Stimulated activated CD4-positive, alpha-beta T cell treated with anti-CD3 and anti-CD28 coated beads, TNF-alpha, amount 100 ng/mL, for 4 hours (primary cell): ENCODE measurements around the gene AIG1.
A peak's percentile ranks its signal among the peaks of the same experiment; 100 is the strongest.
"Not testable (repeated sequence)": the region's sequence is repeated elsewhere in the genome, so short reads cannot be mapped to it uniquely, and the experiment has no call there.

ENCODE experiments used
- DNase-seq, 3 experiments: peaks; one replicate each; pipeline ENCODE4 v3.0.0-alpha.2; 2020; ENCODE audit warnings: low read depth in 3 of 3

AIG1 gene

DNA sequence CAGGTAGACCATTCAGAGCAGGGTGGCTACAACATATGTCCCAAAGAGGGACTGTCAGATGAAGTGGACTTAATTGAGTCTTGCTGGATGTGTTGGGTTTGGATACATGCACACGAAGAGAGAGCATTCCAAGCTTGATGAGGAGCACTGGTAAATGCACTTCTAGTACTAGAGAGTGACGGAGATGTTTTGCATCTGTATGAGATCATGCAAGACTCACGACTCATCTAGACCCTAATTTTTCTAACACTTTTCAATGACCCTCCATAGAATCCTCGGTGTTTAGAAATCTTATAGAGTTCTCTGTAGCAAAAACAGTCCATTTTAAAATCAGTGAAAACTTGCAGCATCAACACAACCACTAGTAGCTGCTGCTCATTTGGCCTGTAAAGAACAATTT, 4.8 kb upstream of the AIG1 start:
- no peak for DNase-seq

DNA sequence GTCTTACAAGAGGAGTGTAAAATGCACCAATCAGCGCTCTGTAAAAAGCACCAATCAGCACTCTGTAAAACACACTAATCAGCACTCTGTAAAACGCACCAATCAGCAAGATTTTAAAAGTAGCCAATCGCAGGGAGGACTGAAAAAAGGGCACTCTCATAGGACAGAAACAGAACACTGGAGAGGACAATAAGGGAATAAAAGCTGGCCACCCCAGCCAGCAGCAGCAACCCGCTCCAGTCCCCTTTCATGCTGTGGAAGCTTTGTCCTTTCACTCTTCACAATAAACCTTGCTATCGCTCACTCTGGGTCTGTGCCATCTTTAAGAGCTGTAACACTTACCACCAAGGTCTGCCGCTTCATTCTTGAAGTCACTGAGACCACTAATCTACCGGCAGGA, 1.7 kb upstream of the AIG1 start:
- DNase-seq, result no peak

DNA sequence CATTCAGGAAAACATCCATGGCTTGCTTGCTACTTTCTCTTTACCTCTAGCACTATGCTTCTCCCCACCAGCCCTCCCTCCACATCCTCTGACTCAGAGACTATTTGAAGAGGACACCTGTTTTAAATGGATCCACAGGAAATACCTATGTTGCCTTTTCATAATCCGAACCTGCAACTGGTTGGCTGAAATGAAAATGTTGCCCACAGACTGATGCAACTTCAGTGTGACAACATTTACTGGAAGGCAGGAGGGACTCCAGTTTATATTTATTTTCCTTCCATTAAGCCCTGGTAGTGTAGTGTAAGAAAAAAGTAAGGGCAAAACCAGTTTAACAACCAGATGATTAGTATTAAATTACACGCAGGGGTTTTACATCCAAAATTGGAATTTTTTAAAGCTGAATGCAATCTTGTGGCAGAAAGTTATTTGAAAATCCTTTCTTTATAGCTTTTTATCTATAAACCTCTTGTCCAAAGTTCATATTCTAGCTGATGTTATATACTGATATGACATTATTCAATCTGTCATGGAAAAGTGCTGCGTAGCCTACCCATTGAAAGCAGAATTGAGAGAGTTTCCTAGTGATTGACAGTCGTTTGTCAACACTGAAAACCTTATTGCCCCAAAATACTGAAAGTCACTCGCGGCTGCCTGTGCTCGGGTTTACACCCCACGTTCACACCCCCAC, 881 bp upstream of the AIG1 start:
- peak in 1 of 3 experiments; percentile 20 for DNase-seq

DNA sequence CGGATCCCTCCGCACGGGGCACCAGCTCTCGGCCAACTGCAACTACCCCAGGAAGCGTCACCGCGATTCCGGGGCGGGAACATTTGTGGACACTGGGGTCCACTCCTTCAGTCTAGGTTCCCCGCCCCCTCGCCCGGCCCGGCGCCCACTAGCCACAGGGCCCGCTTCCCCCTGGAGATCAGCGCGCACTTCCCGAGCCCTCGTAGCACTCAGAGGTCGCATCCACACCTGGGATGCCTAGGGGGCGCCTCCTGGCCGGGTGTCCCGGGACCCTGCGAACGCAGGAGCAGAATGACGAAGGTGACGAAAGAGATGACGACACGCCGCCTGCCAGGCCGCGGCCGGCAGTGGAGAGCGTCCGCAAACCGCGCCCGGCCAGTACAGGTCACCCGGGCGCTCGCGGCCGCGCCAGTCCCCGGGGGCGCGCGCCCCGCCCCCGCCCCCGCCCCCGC, 309 bp upstream of the AIG1 start:
- DNase-seq, result peak; percentile 35 to 55 (median 54)

DNA sequence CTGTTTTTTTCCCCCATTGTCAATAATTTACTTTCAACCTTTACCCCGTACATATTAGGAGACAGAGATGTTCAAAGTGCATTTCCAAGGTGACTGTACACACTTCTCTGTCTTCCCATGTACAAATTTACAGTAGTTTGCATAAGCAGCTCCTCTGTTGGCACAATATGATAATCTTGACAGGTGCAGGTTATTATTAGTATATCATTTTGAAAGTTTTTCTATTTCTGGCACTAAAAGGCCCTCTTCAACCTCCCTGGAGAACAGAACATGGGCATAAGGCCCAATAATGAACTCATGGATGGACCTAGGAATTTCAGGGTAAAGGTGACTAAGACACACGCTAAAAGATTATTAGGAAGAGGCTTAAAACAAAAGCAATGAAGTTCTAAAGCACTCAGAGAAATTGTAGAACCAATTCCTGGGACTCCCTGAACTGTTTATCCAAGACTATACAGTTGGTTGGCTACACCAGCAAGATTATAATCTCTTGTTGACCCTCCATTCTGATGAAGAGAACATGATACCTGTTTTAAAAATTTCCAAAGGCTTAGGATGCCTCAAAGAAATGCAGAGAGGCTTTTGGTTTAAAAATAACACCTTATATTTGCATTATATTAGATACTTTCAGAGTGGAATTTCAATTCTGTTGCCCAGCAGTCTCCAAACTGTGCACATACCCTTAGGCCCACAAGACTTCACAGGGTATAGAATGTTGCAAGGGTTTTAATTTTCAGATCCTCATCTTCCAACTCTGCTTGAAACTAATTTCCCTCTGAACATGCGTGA, 1.1 kb downstream of the AIG1 start:
- no peak for DNase-seq

DNA sequence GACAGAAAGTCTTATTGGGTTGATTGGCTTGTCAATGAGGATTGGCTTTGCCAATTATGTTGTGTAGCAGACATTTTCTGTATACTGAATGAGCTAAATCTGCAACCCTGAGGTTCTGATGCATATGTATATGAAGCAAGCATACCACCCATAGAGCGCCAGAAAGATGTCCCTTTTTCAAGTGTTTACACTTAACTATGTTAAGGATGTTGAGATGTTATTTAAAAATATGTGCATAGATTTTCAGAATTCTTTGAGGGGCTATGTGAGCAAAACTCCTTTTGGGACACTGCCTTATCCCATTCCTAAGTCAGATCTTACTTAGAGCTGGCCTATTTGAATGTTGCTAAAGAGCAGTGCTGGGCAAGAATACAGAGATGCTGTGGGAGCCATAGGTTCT, 1.9 kb downstream of the AIG1 start:
- DNase-seq, result no peak

DNA sequence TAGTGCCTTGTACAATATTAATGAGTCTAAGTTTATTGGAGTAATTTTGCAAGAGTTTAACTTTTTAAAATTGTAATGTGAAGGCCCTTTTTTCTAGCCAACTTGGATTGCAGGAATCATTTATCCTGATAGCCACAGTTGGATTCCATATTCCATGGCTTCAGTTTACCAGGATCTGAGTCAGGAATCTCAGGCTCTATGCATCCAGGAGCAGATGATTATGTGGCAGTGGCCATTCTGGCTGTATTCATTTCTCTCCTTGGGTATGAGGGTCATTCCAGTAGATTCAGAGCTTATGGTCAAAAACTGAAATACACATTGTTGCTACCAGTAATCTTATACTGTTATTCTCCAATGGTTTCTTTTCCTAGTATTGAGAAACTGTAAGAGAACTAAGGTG, 2.9 kb downstream of the AIG1 start:
- DNase-seq, result no peak

DNA sequence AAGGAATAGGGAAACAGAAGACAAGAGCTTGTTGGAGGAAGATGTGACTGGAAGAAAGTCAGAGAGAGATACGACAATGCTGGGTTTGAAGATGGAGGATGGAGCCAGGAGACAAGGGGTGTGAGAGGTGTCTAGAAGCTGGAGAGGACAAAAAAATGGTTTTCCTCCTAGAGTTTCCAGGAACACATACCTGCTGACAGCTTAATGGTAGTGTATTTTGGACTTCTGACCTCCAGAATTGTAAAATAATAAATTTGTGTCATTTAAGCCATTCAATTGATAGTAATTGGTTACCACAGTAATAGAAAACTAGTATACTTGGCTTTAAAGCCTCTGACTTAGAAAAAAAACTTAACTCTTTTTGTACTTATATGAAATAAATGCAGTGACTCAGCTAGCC, 3.6 kb downstream of the AIG1 start:
- DNase-seq, result no peak

DNA sequence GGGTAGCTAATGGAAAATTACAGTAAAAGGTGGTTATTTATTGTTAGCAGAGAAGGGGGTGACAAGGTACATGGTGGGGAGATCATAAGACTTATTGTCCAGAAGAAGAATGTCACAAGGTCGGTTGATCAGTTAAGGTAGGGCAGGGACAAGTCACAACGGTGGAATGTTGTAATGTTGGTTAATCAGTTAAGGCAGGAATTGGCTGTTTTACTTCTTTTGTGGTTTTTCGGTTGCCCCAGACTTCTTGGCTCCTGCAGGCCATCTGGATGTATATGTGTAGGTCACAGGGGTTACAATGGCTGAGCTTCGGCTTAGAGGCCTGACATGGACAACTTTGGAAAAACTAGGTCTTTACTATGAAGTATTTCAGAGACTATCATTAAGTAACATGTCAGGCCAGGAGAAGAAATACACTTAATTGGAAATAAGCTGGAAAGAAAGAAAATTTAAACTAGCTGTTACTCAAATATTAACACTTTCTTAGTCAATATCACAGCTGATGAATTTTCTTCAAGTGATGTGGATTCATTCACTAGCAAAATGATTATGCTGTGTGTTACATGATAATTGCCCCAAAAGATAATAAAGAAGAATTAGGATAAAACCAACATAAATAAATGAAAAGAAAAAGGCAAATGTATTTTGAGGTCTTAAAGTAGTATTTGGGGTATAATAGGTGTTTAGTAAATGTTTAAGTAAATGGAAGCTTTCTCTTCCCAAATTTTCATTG, 4.4 kb downstream of the AIG1 start:
- DNase-seq, result no peak

DNA sequence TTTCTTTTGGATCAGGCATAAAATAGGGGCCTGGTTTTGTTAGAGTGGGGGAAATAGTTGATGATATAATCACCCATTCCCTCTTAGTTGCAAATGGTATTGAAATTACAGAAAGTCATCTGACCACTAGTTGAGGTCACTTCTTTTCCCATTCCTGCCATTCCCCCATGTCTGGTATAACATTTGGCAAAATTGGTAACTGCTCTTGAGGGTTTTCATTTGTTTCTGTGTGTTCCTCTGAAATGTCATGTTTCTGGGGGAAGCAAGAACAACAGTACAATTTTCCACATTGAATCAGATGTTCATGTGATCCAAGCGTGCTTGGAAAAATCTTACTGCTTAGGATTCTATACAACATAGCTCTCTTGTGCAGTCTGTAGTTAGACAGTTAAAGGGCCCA, 7.3 kb downstream of the AIG1 start:
- DNase-seq, result no peak

DNA sequence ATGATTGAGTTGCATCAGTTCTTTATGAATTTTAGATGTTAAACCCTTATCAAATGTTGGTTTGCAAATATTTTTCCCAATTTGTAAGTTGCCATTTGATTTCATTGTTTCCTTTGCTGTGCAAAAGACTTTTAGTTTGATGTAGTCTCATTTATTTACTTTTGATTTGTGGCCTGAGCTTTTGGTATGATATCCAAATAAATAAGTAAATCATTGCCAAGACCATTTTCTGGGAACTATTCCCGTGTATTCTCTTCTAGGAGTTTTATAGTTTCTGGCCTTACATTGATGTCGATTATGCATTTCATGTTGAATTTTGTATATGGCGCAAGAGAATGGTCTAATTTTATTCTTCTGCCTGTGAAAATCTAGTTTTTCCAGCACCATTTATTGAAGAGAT, 13.4 kb downstream of the AIG1 start:
- DNase-seq, result no peak

DNA sequence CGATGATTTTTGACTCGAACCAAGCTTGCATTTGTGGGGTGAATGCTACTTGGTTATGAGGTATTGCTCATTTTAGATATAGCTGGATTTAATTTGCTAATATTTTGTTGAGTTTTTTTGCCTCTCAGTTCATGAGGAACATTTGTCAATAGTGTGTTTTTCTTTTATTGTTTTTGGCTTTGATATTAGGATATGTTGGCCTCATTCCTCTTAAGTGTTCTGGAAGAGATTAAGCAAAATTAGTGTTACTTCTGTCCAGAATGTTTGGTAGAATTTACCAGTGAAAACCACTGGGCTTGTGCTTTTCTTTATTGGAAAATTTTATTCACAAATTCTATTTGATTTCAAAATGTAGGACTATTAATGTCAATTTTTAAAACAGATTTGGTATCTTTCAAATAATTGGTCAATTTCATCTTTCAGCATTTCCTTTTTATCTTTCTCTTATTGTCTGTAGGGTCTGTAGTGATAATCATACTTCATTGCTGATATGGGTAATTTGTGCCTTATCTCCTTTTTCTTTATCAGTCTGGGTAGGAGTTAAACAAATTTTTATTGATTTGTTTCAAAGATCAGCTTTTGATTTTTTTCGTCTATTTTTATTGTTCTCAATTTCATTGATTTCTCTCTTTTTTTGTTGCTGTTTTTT, 14.1 kb downstream of the AIG1 start:
- no peak for DNase-seq

DNA sequence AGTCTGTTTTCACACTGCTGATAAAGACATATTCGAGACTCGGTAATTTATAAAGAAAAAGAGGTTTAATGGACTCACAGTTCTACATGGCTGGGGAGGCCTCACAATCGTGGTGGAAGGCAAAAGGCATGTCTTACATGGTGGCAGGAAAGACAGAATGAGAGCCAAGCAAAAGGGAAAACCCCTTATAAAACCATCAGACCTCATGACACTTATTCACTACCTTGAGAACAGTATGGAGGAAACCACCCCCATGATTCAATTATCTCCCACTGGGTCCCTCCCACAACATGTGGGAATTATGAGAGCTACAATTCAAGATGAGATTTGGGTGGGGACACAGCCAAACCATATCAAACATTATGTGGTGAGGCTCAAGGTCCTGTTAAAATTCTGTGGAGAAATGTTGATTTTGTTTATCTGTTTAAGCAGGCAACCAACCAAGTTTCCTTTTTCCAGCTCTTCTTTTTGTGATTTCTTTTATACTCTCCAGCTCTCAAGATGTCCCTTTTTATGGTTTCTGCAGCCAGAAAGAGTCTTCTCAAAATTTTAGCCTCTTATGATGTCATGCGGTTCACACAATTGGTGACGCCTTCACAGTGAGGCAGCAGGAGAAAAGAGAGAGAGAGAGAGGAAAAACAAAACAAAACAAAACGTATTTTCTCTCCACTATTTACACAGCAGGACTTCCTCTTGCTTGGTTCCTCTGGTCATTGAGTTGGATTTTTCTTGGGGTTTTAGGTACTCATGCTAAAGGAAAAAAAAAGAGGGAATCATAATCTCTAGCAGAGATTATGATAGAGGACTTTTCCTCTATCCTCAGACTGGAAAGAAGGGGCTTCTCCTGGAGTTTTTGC, 18.0 kb downstream of the AIG1 start:
- no peak for DNase-seq

DNA sequence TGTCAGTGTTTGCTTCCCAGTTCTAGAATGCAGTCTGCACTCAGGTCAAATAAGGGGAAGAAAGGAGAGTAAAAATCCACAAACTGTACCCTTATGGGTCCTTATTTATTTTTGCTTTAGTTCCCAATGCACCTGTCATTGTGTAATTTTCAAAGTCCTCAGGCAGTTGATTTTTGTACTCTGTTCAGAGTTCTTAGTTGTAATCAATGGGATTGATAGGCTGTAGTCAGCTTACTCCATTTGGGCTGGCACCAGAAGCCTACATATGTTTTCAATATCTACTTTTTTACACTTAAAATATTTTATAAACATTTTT, 18.6 kb downstream of the AIG1 start:
- DNase-seq, result no peak

DNA sequence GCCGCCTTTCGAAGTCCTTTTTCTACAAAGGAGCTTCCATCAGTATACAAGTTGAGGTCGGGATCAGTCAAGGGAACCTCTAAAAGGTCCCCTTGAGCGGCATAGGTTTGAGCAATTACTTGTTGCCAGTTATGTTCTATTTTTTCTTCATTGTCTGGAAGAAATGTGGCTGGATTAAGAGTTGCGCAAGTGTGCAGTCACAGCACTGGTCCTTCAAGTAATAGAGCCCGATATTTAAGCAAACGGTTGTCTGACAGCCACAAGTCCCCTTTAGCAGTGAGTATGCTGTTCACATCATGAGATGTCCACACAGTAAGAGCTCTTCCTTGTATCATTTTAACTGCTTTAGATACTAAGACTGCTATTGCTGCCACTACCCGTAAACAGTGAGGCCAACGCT, 21.6 kb downstream of the AIG1 start:
- DNase-seq, result not testable (repeated sequence)

DNA sequence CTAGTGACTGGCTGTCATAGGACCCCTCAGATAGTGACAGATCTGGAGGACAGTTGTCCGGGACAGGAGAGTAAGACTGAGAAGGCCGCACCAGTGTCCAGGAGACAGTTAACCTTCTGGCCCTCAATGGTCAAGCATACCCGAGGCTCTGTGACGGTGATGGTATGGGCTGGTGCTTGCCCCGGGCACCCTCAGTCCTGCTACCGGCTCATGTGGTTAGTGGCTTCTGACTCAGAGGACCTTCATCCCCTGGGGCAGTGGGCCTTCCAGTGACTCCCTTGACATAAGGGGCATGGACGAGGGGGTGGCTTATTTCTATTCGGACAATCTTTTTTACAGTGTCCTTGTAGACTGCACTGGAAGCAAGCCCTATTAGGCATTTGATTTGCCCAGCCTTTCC, 23.3 kb downstream of the AIG1 start:
- DNase-seq, result not testable (repeated sequence)

DNA sequence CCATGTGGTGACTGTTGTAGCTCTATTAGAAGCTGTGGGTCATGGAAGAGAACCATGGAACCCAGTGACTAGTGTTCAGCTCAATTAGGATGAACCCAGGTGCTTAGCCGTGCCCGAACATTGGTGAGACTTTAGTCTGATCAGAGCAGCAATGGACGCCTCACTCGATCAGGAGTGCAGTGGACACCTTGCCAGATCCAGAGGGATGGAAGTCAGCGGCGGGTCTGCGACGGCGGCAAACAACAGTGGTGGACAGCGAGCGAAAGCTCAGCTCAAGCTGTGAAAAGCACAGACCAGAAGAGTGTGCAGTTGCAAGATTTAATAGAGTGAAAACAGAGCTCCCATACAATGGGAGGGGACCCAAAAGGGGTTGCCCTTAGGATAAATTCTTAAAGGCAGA, 26.6 kb downstream of the AIG1 start:
- DNase-seq, result not testable (repeated sequence)

DNA sequence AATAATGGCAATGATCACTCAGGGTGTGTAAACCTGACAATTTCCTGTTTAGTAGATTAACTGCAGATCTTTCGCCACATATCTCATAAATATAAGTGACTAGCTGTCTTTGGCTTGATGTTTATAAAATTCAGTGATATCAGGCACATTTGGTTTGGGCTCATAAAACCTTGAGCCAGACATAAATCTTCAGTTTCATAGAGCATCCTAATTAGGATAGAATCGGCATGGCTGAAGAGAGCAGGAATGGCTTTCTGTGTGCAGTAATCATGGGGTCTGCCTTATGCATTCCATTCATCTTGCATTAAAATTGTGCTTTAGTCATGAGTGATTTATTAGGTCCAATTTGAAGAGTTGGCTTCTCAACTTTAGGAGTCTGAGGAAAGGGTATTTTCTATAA, 27.2 kb downstream of the AIG1 start:
- no peak for DNase-seq

DNA sequence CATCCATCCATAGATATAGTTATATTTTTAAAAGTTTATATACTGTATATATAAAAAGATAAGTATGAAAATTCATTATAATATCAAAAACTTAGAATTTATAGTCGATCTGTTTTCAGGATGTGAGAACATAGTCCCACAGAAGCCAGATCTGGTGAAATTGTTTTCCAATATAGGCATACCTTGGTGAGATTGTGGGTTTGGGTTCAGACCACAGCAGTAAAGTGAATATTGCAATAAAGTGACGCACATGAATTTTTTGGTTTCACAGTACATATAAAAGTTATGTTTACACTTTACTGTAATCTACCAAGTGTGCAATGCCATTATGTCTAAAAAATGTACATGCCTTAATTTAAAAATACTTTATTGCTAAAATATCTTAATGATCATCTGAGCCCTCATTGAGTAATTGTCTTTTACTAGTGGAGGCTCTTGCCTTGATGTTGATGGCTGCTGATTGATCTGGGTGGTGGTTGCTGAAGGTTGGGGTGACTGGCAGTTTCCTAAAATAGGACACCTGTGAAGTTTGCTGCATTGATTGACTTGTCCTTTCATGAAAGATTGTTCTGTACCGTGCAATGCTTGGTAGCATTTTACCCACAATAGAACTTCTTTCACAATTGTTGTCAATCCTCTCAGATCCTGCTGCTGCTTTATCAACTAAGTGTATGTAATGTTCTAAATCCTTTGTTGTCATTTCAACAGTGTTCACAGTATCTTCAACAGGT, 29.8 kb downstream of the AIG1 start:
- DNase-seq, result no peak

DNA sequence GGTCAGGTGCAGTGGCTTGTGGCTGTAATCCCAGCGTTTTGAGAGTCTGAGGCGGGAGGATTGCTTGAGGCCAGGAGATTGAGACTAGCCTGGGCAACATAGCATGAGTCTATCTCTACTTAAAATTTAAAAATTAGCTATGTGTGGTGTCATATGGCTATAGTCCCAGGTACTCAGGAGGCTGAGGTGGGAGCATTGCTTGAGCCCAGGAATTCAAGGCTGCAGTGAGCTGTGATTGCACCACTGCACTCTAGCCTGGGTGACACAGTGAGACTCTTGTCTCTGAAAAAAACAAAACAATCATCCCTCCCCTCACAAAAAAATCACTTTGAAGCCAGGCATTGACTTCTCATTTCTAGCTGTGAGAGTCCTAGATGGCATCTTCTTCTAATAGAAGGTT, 32.1 kb downstream of the AIG1 start:
- DNase-seq, result no peak

DNA sequence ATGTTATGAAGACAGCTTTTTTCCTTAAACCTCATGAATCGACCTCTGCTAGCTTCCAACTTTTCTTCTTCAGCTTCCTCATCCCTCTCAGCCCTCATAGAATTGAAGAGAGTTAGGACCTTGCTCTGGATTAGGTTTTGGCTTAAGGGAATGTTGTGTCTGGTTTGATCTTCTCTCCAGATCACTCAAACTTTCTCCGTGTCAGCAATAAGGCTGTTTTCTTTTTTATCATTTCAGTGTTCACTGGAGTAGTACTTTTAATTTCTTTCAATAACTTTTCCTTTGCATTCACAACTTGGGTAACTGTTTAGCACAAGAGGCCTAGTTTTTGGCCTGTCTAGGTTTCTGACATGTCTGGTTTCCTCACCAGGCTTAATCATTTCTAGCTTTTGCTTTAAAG, 32.6 kb downstream of the AIG1 start:
- DNase-seq, result no peak
